Measurements from ENCODE around the gene TCF7L1.

DNA sequence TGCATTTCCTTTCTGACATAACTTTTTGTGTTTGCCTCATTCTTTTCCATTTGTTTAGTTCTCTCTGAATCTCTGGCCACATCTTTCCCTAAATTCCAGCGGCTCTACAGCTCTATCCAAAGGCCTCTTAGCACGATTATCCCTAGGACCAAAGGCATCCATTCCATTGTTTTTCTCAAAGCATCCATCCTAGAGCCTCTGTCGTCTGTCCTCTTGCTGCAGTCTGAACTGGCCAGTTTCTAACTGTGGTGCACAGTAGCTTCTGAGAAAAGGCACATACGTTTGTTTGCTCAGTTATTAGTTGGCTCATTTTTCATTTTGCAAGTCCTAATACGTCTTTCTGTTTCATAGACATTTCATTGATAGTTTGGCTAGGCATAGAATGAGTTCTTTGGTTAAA, 45.7 kb upstream of the TCF7L1 start:
- no peak for TF ChIP-seq POLR2A (IDR thresholded peaks at IDR 0.05; ENCODE audit: low read length)
- no peak for TF ChIP-seq GATA1 (IDR thresholded peaks at IDR 0.05; ENCODE audit: low read depth, low read length)

Data from erythroblast (primary cell).